Stimulated activated naive B cell treated with anti-CD40 and anti-IgM and Interleukin-4, amounts not matched to agents 10 μg/mL and 1 μg/mL and 100 μg/mL, for 72 hours (primary cell): ENCODE results near the gene SMIM41.

Experiments
- ATAC-seq, 2 donors: fragments of 150-1000 bp; cut with Tn5 transposase; replicated peaks; 2 replicates each; pipeline ENCODE4 v1.10.0; 2021; ENCODE audit warnings: moderate library complexity in 1 of 2
- DNase-seq: peaks from one replicate; pipeline ENCODE4 v3.0.0; 2021
- H3K27ac Mint-ChIP-seq: one replicate; pipeline ENCODE4 v1.8.0; 2022; ENCODE audit warnings: mild to moderate bottlenecking, mixed read lengths
- H3K27me3 Mint-ChIP-seq, 2 donors: one replicate each; pipeline ENCODE4 v1.8.0; 2022; ENCODE audit warnings: mixed read lengths in 2 of 2
- H3K36me3 Mint-ChIP-seq, 2 donors: one replicate each; pipeline ENCODE4 v1.8.0; 2022; ENCODE audit warnings: mixed read lengths in 2 of 2, mild to moderate bottlenecking in 1 of 2
- H3K4me1 Mint-ChIP-seq, 2 donors: one replicate each; pipeline ENCODE4 v1.8.0; 2022; ENCODE audit warnings: mixed read lengths in 2 of 2, mild to moderate bottlenecking in 1 of 2
- H3K4me3 Mint-ChIP-seq, 2 donors: one replicate each; pipeline ENCODE4 v1.8.0; 2022; ENCODE audit warnings: mild to moderate bottlenecking in 2 of 2, mixed read lengths in 2 of 2, moderate library complexity in 1 of 2
- H3K9me3 Mint-ChIP-seq, 2 donors: one replicate each; pipeline ENCODE4 v1.8.0; 2022; ENCODE audit warnings: mixed read lengths in 2 of 2, mild to moderate bottlenecking in 1 of 2

The SMIM41 gene

GRCh38 chr12:52123487-52124186 is 44.1 kb downstream of the SMIM41 start:
- ATAC-seq = peak; percentile 21 to 35
- H3K9me3 Mint-ChIP-seq = no peaks in the 10 kb centered on the region

GRCh38 chr12:52125476-52125900 is 46.0 kb downstream of the SMIM41 start:
- H3K4me3 Mint-ChIP-seq = no peak overlapping the region
- H3K9me3 Mint-ChIP-seq = no peaks in the 10 kb centered on the region
- H3K27ac Mint-ChIP-seq = no peak overlapping the region
- H3K4me1 Mint-ChIP-seq = peaks cover 18 to 20% of the 10 kb centered on the region in 2 donors
- peaks cover 30 to 34% of the 10 kb centered on the region in 2 donors for H3K27me3 Mint-ChIP-seq
- no peak for ATAC-seq
- no peaks in the 10 kb centered on the region for H3K36me3 Mint-ChIP-seq
- DNase-seq = no peak

More at GRCh38 chr12:52123487-52124186, 44.1 kb downstream of the SMIM41 start:
- no peak overlapping the region for H3K4me3 Mint-ChIP-seq
- peaks cover 31 to 39% of the 10 kb centered on the region in 2 donors for H3K4me1 Mint-ChIP-seq
- no peaks in the 10 kb centered on the region for H3K36me3 Mint-ChIP-seq
- H3K27me3 Mint-ChIP-seq = peaks cover 30 to 34% of the 10 kb centered on the region in 2 donors
- H3K27ac Mint-ChIP-seq = peak overlapping the region; percentile 25
- DNase-seq = no peak

GRCh38 chr12:52126050-52126604 is 46.6 kb downstream of the SMIM41 start:
- Mint-ChIP-seq H3K36me3 (no peaks in the 10 kb centered on the region), H3K27me3 (peaks cover 30 to 34% of the 10 kb centered on the region in 2 donors), H3K4me3 (no peak overlapping the region), H3K27ac (peak overlapping the region; percentile 17), H3K9me3 (no peaks in the 10 kb centered on the region), H3K4me1 (peaks cover 19 to 22% of the 10 kb centered on the region in 2 donors)
- no peak for ATAC-seq
- no peak for DNase-seq

- peaks cover 0 to 3% of the 10 kb centered on the region in 2 donors for H3K9me3 Mint-ChIP-seq
- H3K4me3 Mint-ChIP-seq = no peak overlapping the region
- peaks cover 14 to 17% of the 10 kb centered on the region in 2 donors for H3K4me1 Mint-ChIP-seq
- DNase-seq = no peak
- H3K27ac Mint-ChIP-seq = no peak overlapping the region
- H3K27me3 Mint-ChIP-seq = peaks cover 25 to 37% of the 10 kb centered on the region in 2 donors
- no peak for ATAC-seq
- H3K36me3 Mint-ChIP-seq = no peaks in the 10 kb centered on the region
Measured at GRCh38 chr12:52126605-52127578, 47.4 kb downstream of the SMIM41 start.

- DNase-seq = no peak
- Mint-ChIP-seq H3K4me3 (no peak overlapping the region), H3K4me1 (peaks cover 5 to 11% of the 10 kb centered on the region in 2 donors), H3K9me3 (peaks cover 0 to 3% of the 10 kb centered on the region in 2 donors), H3K27me3 (peaks cover 20 to 38% of the 10 kb centered on the region in 2 donors), H3K27ac (no peak overlapping the region), H3K36me3 (no peaks in the 10 kb centered on the region)
- ATAC-seq = no peak
Measured at GRCh38 chr12:52127683-52128450, 48.4 kb downstream of the SMIM41 start.

GRCh38 chr12:52130711-52131110 is 51.2 kb downstream of the SMIM41 start:
- Mint-ChIP-seq H3K4me1 (peaks cover 2 to 5% of the 10 kb centered on the region in 2 donors), H3K4me3 (no peak overlapping the region), H3K27me3 (peaks cover 13 to 33% of the 10 kb centered on the region in 2 donors), H3K27ac (peak overlapping the region; percentile 56), H3K36me3 (no peaks in the 10 kb centered on the region), H3K9me3 (peaks cover 0 to 3% of the 10 kb centered on the region in 2 donors)
- no peak for DNase-seq
- no peak for ATAC-seq

GRCh38 chr12:52132754-52133161 is 53.3 kb downstream of the SMIM41 start:
- Mint-ChIP-seq H3K27ac (no peak overlapping the region), H3K9me3 (peaks cover 0 to 3% of the 10 kb centered on the region in 2 donors), H3K36me3 (no peaks in the 10 kb centered on the region), H3K4me3 (no peak overlapping the region), H3K4me1 (peaks cover 2 to 5% of the 10 kb centered on the region in 2 donors), H3K27me3 (peaks cover 21 to 24% of the 10 kb centered on the region in 2 donors)
- no peak for DNase-seq
- ATAC-seq = no peak

- DNase-seq (no peak), ATAC-seq (no peak)
- Mint-ChIP-seq H3K4me1 (peaks cover 4 to 5% of the 10 kb centered on the region in 2 donors), H3K36me3 (no peaks in the 10 kb centered on the region), H3K27ac (no peak overlapping the region), H3K9me3 (no peaks in the 10 kb centered on the region), H3K27me3 (peaks cover 22 to 30% of the 10 kb centered on the region in 2 donors), H3K4me3 (no peak overlapping the region)
Measured at GRCh38 chr12:52137746-52138145, 58.2 kb downstream of the SMIM41 start.

GRCh38 chr12:52139147-52139546 is 59.6 kb downstream of the SMIM41 start:
- ATAC-seq (no peak), DNase-seq (no peak)
- Mint-ChIP-seq H3K27ac (no peak overlapping the region), H3K27me3 (peaks cover 22 to 30% of the 10 kb centered on the region in 2 donors), H3K36me3 (no peaks in the 10 kb centered on the region), H3K4me1 (peaks cover 4 to 5% of the 10 kb centered on the region in 2 donors), H3K9me3 (no peaks in the 10 kb centered on the region), H3K4me3 (no peak overlapping the region)

- no peak for DNase-seq
- no peaks in the 10 kb centered on the region for H3K36me3 Mint-ChIP-seq
- no peak overlapping the region for H3K4me3 Mint-ChIP-seq
- H3K4me1 Mint-ChIP-seq = peaks cover 4 to 5% of the 10 kb centered on the region in 2 donors
- ATAC-seq = peak; percentile 84 to 90
- H3K9me3 Mint-ChIP-seq = no peaks in the 10 kb centered on the region
- H3K27me3 Mint-ChIP-seq = peaks cover 19 to 30% of the 10 kb centered on the region in 2 donors
- no peak overlapping the region for H3K27ac Mint-ChIP-seq
Measured at GRCh38 chr12:52139579-52140062, 60.1 kb downstream of the SMIM41 start.

- Mint-ChIP-seq H3K9me3 (no peaks in the 10 kb centered on the region), H3K36me3 (no peaks in the 10 kb centered on the region), H3K27ac (no peak overlapping the region)
Measured at GRCh38 chr12:52141306-52141705, 61.8 kb downstream of the SMIM41 start.

GRCh38 chr12:52141875-52142274 is 62.4 kb downstream of the SMIM41 start:
- DNase-seq (no peak), ATAC-seq (no peak)
- Mint-ChIP-seq H3K4me1 (peaks cover 4 to 5% of the 10 kb centered on the region in 2 donors), H3K9me3 (no peaks in the 10 kb centered on the region), H3K27me3 (peaks cover 11 to 20% of the 10 kb centered on the region in 2 donors), H3K36me3 (no peaks in the 10 kb centered on the region), H3K4me3 (no peak overlapping the region), H3K27ac (no peak overlapping the region)

More at GRCh38 chr12:52141306-52141705, 61.8 kb downstream of the SMIM41 start:
- H3K4me3 Mint-ChIP-seq = no peak overlapping the region
- ATAC-seq (no peak), DNase-seq (no peak)
- H3K4me1 Mint-ChIP-seq = peaks cover 4 to 5% of the 10 kb centered on the region in 2 donors
- peaks cover 15 to 26% of the 10 kb centered on the region in 2 donors for H3K27me3 Mint-ChIP-seq

GRCh38 chr12:52142431-52142830 is 62.9 kb downstream of the SMIM41 start:
- H3K4me3 Mint-ChIP-seq = no peak overlapping the region
- no peak overlapping the region for H3K27ac Mint-ChIP-seq
- H3K36me3 Mint-ChIP-seq = no peaks in the 10 kb centered on the region
- DNase-seq (no peak), ATAC-seq (no peak)
- H3K9me3 Mint-ChIP-seq = no peaks in the 10 kb centered on the region
- H3K4me1 Mint-ChIP-seq = peaks cover 4 to 5% of the 10 kb centered on the region in 2 donors
- H3K27me3 Mint-ChIP-seq = peaks cover 10 to 15% of the 10 kb centered on the region in 2 donors
